MM.1S (cell line): ENCODE results near the gene ZBTB5.

Experiments used
- DNase-seq: peaks from one replicate; pipeline ENCODE4 v3.0.0-alpha.2; 2015
- H2AFZ ChIP-seq: fragments of 300-600 bp; sonication (generic); 2 replicates; pipeline ENCODE4 v1.6.0; 2016; ENCODE audit warnings: antibody characterized with exemption, low read length
- H3F3A ChIP-seq: fragments of 300-600 bp; sonication (generic); 2 replicates; pipeline ENCODE4 v1.6.1; 2016; ENCODE audit warnings: mild to moderate bottlenecking, antibody characterized with exemption, low read length, moderate library complexity, mixed read lengths; ENCODE audit not compliant: insufficient read depth
- H3K27ac ChIP-seq: fragments of 300-600 bp; sonication (generic); 2 replicates; pipeline ENCODE4 v1.5.1; 2016; ENCODE audit warnings: mild to moderate bottlenecking, low read length
- H3K27me3 ChIP-seq: fragments of 300-600 bp; sonication (generic); replicated peaks from 2 replicates; pipeline ENCODE4 v1.6.0; 2016; ENCODE audit warnings: low read length; ENCODE audit not compliant: insufficient read depth
- H3K36me3 ChIP-seq: fragments of 300-600 bp; sonication (generic); replicated peaks from 2 replicates; pipeline ENCODE4 v1.6.1; 2016; ENCODE audit warnings: mild to moderate bottlenecking, low read length, mixed read lengths; ENCODE audit not compliant: insufficient read depth
- H3K4me1 ChIP-seq: fragments of 300-600 bp; sonication (generic); 2 replicates; pipeline ENCODE4 v1.6.1; 2016; ENCODE audit warnings: low read length, mixed read lengths
- H3K4me2 ChIP-seq: fragments of 300-600 bp; sonication (generic); 2 replicates; pipeline ENCODE4 v1.6.0; 2016; ENCODE audit warnings: low read depth, low read length
- H3K4me3 ChIP-seq: fragments of 300-600 bp; sonication (generic); 2 replicates; pipeline ENCODE4 v1.5.1; 2016; ENCODE audit warnings: low read length, mixed read lengths
- H3K79me2 ChIP-seq: fragments of 300-600 bp; sonication (generic); 2 replicates; pipeline ENCODE4 v1.6.1; 2016; ENCODE audit warnings: mixed run types, low read length, mixed read lengths
- H3K9ac ChIP-seq: fragments of 300-600 bp; sonication (generic); 2 replicates; pipeline ENCODE4 v1.6.1; 2016; ENCODE audit warnings: low read length, mixed read lengths
- H3K9me2 ChIP-seq: fragments of 300-600 bp; sonication (generic); replicated peaks from 2 replicates; pipeline ENCODE4 v1.6.1; 2016; ENCODE audit warnings: mild to moderate bottlenecking, low read length, mixed read lengths; ENCODE audit not compliant: insufficient read depth
- H3K9me3 ChIP-seq: fragments of 300-600 bp; sonication (generic); replicated peaks from 2 replicates; pipeline ENCODE4 v1.6.1; 2016; ENCODE audit warnings: mild to moderate bottlenecking, low read length, mixed read lengths; ENCODE audit not compliant: insufficient read depth
- H4K20me1 ChIP-seq: fragments of 300-600 bp; sonication (generic); 2 replicates; pipeline ENCODE4 v1.6.1; 2016; ENCODE audit warnings: mild to moderate bottlenecking, low read length, moderate library complexity, mixed read lengths; ENCODE audit not compliant: insufficient read depth
- CTCF ChIP-seq: fragments of 300-600 bp; sonication (generic); IDR thresholded peaks from 2 replicates; pipeline ENCODE4 v1.5.1; 2016; ENCODE audit warnings: antibody characterized with exemption, low read length, mixed read lengths
- EZH2 ChIP-seq: fragments of 300-600 bp; sonication (generic); optimal IDR thresholded peaks from 2 replicates; pipeline ENCODE3; 2017; ENCODE audit warnings: low read depth, mild to moderate bottlenecking, antibody characterized with exemption, low read length, mixed read lengths
- EZH2phosphoT487 ChIP-seq: fragments of 300-600 bp; sonication (generic); IDR thresholded peaks from 2 replicates; pipeline ENCODE4 v1.6.1; 2018; ENCODE audit warnings: antibody characterized with exemption, low read length

Gene ZBTB5

GRCh38 chr9:37432020-37432419 is 33.2 kb downstream of the ZBTB5 start:
- Histone ChIP-seq H2AFZ (no peak overlapping the region), H3K9ac (no peak overlapping the region), H3F3A (no peaks in the 10 kb centered on the region), H3K27me3 (no peaks in the 10 kb centered on the region), H3K79me2 (no peaks in the 10 kb centered on the region), H3K4me2 (no peak overlapping the region), H3K9me3 (no peaks in the 10 kb centered on the region), H3K4me1 (no peaks in the 10 kb centered on the region), H3K36me3 (no peaks in the 10 kb centered on the region), H3K9me2 (no peaks in the 10 kb centered on the region), H4K20me1 (no peaks in the 10 kb centered on the region; the same call in 1 of the 2 replicates), H3K4me3 (no peak overlapping the region), H3K27ac (no peak overlapping the region)
- no peak for DNase-seq
- TF ChIP-seq EZH2 (no peak), EZH2phosphoT487 (no peak), CTCF (no peak)

GRCh38 chr9:37430841-37431597 is 34.2 kb downstream of the ZBTB5 start:
- H4K20me1 ChIP-seq: no peaks in the 10 kb centered on the region
- H3K36me3 ChIP-seq: no peaks in the 10 kb centered on the region
- no peaks in the 10 kb centered on the region for H3K79me2 ChIP-seq
- H3K4me2 ChIP-seq: no peak overlapping the region
- no peak for DNase-seq
- no peak overlapping the region for H2AFZ ChIP-seq
- H3F3A ChIP-seq: 0 out of 2 replicates have a peak, but pooled peaks cover 1% of the 10 kb centered on the region
- no peaks in the 10 kb centered on the region for H3K9me2 ChIP-seq
- H3K9ac ChIP-seq: no peak overlapping the region
- no peaks in the 10 kb centered on the region for H3K27me3 ChIP-seq
- H3K9me3 ChIP-seq: no peaks in the 10 kb centered on the region
- no peak overlapping the region for H3K27ac ChIP-seq
- no peak overlapping the region for H3K4me3 ChIP-seq
- H3K4me1 ChIP-seq: peaks cover 2% of the 10 kb centered on the region; the same call in 1 of the 2 replicates
- TF ChIP-seq EZH2phosphoT487: no peak

GRCh38 chr9:37429441-37430285 is 35.6 kb downstream of the ZBTB5 start:
- no peak overlapping the region for H2AFZ ChIP-seq
- no peak overlapping the region for H3K27ac ChIP-seq
- H3K9me3 ChIP-seq: no peaks in the 10 kb centered on the region
- H3K4me3 ChIP-seq: no peak overlapping the region
- H3K79me2 ChIP-seq: peaks cover 3% of the 10 kb centered on the region
- H3K9me2 ChIP-seq: no peaks in the 10 kb centered on the region
- no peaks in the 10 kb centered on the region for H4K20me1 ChIP-seq
- H3K4me2 ChIP-seq: no peak overlapping the region
- no peak for TF ChIP-seq EZH2phosphoT487
- no peak for TF ChIP-seq CTCF
- no peak for TF ChIP-seq EZH2
- no peak for DNase-seq
- no peaks in the 10 kb centered on the region for H3K36me3 ChIP-seq
- H3K4me1 ChIP-seq: peaks cover 4% of the 10 kb centered on the region; the same call in 1 of the 2 replicates
- 0 out of 2 replicates have a peak, but pooled peaks cover 3% of the 10 kb centered on the region for H3F3A ChIP-seq
- H3K9ac ChIP-seq: no peak overlapping the region
- no peaks in the 10 kb centered on the region for H3K27me3 ChIP-seq
